ENCODE data around the gene JAML.
A peak's percentile ranks its signal among the peaks of the same experiment; 100 is the strongest.

JAML gene, protein sequence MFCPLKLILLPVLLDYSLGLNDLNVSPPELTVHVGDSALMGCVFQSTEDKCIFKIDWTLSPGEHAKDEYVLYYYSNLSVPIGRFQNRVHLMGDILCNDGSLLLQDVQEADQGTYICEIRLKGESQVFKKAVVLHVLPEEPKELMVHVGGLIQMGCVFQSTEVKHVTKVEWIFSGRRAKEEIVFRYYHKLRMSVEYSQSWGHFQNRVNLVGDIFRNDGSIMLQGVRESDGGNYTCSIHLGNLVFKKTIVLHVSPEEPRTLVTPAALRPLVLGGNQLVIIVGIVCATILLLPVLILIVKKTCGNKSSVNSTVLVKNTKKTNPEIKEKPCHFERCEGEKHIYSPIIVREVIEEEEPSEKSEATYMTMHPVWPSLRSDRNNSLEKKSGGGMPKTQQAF

DNA sequence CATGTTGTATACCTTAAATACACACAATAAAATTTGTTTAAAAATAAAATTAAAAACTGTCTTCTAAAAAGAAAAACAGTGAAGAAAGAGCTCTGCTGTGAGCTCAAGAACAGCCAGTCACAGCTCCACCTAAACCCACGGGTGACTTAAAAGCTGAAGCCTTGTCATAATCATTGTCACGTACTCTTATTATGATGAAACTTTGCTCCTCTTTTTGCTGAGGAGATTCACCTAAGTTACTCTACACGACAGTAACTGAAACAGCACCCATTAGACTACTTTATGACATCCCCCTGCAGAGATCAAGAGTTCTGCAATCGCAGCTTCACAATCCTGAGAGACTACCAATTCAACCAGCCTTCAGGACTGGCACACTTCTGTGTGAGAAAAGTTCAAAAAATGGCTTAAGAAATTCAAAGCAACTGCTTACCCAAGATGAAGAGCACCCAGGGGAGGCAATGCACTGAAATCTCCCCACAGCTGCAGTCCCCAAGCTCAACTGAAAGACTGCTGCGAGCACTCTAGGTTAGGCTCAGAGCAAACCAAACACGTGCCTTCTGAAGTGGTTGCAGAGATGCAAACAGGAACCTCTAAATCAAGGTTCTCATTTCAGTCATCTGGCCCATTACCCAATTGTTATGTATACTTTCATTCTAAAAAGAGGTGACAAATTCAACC is at the start of gene JAML:
Gene JAML, minus strand, starts transcription at position 501 of the 678 bp plus-strand sequence. CDS start 10,145 bp downstream, outside the sequence.
- no peak for DNase-seq

DNA sequence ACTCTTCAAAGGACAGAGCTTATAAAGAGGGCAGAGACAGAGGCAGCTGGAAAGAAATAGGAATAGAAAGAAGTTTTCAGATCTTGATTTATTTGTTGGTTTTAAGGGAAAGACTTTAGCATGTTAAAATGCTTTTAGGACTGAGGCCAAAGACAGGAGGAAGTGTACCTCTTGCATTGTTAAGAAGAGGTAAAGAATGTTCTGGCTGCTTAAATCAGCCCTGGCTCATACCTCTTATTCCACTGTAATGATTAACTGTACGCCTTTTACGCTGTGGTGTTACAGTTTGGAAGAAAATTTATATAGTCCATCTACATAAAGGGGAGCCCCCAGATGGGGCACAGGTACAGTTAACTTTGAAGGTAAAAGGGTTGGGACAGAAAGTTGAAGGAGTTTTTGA is 49.4 kb upstream of the JAML start:
- DNase-seq, result no peak

DNA sequence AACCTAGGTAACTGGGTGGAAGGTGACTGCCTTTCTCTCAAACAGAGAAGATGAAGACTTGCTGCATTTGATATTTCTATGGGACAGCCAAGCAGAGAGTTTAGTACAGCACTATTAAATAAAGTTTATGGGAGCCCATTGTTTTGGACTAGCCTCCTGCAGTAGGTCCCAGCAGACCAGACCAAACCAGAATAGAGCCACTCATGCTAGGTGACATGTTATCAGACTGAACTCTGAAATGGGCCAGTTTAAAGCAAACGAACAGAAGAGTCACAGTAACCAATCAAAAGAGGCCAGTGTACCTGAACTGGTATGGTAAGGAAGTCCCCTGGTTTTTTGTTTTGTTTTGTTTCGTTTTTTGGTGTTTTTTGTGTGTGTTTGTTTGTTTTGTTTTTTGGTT is 47.2 kb upstream of the JAML start:
- DNase-seq, result no peak

DNA sequence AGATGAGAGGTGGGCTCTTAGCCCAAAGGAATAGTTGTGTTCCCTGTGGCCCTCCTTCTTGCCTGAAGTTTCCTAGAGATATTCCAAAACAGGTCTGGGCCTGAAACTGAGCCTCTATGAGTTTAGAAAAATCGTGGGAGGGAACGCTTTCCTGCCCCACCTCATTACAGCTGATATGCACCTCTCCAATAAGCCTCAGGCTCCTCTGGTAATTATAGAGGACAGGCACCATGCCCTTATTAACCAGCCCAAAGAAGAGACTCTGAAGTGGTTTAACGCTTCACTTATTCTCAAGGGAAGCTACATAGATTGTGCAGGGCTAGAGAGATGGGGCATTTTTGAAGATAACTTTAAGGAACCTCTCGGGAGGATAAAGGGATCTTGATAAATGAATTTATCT is 42.7 kb upstream of the JAML start:
- DNase-seq, result no peak

DNA sequence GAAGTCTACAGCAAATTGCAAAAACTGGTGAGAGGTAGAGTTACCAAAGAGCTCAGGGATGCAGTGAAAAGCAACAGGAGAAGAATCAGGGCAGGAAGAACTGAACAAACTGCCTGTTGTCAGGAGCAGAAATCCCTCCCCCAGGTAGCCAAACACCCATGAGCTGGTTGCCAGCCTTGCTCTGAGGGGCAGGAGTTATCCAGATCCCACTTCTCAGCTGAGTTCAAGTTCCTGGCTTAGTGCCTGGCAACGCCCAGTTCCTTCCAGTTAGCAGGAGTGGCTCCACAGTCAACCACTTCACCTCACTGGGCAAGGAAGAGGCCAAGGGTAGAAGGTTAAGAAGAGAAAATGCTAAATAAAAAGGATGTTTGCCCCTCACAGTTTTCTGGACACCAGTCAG is 41.1 kb upstream of the JAML start:
- no peak for DNase-seq

DNA sequence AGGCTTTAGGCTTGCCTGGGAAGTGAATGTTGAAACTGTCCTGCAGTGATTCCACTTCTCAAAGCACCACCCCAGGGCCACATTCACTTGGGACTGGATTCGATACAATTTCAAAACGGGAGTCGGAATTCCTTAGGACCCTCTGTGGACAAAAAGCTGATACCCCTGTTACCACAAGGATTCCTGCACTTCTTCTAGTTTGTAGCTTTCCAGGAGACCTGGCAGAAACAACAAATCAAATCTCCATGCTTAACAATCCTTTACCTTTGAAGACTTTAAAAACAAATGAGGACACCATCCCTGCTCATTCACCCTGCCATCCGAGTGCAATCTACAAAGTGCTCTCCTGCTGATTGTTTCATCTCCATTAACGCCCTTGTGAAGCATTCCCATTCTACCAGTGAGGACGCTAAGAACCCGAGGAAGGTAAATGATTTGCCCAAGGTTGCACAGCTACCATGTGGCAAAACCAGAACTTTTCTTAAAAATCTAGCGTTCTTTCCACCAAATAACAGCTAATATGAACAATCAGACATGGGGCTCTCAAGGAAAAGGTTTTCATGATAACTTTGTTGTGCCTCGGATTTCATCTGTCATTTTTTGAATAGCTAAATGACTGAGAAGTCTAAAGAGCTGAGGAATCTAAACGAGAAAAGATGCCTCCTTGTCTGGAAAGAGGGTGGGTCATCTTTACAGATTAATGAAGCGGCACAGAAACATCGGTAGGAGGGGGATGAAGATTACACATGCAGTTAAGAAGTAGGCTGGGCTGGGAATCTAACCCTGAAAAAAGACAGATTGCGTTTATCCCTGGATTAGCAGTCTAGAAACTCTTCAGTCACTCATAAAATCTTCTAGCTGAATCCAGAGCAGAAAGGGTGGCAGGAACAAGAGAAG is 40.0 kb upstream of the JAML start:
- no peak for DNase-seq

DNA sequence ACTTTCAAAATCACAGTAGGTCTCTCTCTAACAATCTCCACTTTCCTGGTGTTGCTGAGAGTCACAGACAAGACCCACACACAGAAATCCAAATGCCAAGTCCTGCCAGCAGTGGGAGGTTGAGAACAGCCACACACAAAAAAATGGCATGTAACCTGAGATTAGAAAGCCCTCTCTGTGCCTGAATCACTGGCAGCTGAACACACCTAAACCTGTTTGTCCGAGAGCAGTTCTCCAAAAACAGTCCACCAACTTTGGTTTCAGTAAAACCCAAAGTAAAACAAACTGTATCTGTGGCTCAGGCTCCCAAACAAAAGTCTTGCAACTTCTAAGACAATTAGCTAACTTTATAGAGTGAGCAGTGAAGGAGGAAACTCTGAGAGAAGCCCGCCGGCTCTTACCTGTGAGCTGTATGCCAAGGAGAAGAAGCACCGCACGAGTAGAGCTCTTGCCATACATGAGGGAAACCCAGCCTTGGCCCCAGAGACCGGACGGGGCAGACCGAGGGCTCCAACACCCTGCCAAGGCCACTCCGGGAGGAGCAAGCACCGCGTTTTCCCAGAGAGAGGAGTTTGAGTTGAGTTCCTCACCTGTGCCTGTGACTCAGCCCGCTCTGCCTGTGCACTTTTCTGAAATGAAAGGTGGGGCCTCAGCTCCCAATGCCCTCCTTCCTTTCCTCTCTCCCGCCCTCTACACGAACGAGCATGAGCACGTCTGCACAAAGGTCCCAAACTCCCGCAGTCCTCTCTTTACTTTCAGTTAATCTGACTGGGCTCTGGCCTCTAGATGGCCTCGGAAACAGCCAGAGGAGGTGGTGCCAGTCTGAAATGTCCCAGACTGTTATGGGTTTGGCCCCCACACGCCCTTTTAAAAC is 39.1 kb upstream of the JAML start, which contains the start of gene MPZL2:
Gene MPZL2, minus strand, starts transcription at position 603 of the 874 bp plus-strand sequence. Its CDS starts 144 bp downstream, at position 459.
- DNase-seq, result no peak

DNA sequence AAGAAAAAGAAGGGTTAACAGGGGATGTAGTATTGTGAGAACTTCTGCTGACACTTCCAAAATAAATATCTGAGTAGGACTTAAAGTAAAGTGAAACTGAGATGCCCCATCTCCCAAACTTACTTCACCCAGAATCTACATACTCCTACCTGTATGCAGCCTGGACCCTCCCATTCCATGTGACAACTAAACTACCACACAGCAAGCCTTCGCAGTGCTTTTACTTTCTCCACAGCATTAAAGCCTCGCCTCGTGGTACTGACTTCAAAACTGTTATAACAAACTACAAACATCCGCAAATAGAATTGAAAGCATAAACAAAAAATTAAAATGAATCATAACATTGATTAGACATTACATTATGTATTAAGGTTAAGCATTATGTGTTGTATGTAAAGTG is 38.3 kb upstream of the JAML start:
- no peak for DNase-seq

DNA sequence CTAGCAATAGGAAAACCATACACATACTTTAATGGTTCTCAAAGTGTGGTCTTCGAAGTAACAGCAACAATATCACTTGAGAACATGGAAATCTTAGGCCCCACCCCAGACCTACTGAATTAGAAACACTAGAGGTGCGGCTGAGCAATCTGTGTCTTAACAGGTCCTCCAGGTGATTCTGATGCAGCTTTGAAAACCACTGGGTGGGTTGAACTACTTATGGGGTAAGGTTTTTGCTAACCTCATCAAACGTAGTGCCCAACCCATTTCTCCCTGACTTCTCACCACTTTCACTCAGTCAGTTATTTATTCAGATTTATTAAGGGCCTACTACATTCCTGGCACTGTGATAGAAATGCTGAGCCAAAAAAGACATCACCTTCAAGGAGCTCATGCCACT is 35.5 kb upstream of the JAML start:
- DNase-seq, result no peak

DNA sequence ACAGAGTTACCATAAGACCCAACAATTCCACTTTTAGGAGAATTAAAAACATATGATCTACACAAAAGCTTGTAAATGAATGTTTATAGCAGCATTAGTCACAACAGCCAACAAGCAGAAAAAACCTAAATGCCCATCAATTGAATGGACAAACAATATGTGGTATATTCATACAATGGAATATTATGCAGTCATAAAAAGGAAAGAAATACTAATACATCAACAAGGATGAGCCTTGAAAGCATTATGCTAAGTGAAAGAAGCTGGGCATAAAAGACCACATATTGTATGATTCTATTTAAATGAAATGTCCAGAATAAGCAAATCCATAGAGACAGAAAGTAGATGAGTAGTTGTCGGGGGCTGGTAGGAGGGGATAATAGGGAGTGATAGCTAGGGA is 34.3 kb upstream of the JAML start:
- no peak for DNase-seq

DNA sequence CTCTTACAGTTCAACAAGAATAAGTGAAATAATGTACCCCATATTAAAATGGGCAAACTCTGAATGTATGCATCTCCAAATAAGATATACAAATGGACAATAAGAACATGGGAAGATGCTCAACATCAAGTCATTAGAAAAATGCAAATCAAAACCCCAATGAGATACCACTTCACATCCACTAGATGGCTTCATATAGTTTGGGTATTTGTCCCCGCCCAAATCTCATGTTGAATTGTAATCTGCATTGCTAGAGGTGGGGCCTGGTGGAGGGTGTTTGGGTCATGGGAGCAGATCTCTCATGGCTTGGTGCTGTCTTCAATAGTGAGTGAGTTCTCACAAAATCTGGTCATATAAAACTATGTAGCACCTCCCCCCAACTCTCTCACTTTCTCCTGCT is 33.6 kb upstream of the JAML start:
- DNase-seq, result no peak

DNA sequence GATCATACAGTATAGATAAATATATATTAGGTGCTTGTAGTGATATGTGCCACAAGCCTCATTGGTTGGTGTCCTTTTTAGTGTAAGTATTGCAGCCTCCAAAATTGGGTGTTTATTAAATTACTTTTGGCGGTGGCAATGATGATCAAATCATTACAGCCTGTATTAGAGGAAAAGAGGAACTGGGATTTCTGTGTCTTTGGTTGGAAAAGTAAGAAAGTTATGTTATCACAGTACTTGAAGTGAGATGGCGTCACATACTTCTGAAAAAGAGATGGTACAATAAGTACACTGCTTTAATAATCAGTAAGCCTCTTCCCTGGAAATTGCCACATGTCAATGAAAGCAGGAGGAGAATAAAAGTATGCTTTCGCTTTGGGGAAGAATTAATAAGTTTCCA is 27.9 kb upstream of the JAML start:
- no peak for DNase-seq

DNA sequence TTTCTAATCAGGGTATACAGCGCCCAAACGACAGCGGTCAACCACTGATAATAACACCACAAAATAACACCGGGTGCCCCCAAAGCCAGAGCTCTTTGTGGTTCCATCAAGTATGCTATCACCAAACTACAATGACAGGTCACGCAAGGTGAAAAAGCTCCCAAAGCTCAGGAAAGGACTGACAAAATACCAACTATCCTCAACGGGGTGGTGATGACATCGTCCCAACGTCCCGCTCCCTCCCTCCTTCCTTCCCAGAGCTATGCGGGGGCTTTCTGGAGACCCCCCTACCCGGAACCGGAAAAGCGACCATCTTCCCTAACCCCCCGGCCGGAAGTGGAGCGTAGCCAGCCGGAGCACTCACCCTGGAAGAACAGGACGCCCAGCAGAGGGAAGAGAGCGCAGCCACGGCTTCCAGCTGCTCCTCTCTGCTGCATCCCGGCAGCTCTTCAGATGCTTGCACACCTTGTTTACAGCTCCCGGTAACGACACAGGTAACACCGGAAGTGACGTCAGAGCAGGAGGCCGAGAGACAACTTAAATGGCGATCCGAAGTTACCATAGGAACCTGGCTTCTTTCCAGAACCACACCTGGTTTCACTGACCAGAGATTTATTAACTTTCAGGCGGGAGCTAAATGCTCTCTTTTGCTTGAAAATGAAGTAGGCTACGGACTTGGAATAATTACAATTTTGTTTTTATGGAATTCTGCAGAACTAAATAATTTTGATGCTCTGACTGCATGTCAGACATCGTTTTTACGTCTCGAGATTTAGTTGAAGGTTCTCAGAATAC is 27.2 kb upstream of the JAML start, which contains the start of gene MPZL3:
Gene MPZL3, minus strand, starts transcription at position 508 of the 795 bp plus-strand sequence. Its CDS starts 71 bp downstream, at position 437.
- peak; percentile 85 for DNase-seq

DNA sequence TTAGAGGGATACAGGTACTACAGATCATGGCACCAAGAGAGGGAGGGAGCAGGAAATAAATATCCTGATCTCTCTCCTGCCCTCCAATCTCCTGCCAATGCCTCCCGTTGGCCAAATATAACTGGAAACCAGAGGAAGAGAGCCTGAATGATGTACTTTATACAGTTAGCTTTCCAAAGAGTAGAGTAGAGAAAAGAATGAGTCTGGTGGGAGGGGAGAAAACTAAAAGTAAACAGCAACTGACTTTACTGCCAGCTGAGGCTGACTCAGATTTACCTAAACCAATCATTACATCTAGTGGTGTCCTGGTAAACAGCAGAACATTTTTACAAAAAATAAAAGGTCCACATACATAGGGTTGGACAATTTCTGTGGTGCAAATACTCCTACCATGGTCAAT is 22.2 kb upstream of the JAML start:
- DNase-seq, result no peak

DNA sequence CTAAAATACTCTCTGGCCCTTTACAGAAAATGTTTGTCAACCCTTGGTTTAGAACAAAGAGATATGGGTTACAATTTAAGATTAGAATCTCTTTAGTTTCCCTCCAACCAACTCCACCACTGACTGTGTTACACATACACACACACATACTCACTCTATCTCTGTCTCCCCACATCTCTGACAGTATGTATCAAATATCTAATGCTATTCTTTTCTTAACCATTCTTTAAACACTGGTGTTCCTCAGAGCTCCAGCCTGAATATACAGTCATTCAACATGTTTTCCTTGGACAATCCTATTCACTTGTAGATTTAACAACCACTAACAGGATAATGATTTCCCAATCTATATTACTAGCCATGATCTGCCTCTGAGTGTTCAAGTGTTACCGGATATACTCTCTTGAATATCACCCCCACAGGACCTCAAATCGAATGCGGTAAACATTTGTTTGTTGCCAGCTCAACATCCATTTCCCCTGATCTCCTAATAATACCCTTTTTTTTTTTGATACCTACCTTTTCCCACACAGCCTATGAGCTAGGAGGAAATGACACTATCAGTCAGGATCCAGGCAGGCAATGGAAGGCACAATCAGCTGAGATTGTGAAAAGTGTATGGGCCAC is 21.2 kb upstream of the JAML start:
- no peak for DNase-seq

DNA sequence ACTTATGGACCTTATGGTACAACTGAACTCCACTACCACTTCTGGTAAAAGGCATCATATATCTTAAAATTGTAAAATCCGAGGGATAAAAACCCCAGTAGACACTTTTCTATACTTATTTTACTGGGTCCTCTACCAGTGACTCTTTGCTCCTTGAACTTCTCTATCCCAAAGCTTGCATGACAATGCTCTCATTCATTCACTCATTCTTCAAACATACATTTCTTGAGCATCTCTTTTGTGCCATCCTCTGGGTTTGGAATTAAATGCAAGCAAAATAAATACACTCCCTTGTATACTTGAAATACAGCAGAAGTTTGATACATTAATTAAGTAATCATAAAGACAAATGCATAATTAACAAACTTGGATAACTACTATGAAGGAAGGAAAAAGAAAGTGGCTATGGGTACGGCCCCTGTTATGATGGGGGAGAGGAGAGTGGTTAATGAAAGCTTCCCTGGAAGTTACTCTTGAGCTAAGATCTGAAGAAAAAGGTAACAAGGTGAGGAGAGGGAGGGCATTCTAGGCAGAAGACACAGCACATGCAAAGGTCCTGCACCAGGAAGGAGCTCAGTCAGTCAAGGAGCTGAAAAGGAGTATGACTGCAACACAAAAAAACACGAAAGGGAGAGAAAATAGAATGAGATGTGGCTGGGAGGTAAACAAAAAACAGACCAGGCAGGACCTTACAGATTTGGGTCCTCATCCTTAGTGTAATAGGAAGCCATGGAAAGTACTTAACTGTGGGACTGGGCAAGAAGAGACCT is 19.4 kb upstream of the JAML start:
- no peak for DNase-seq

DNA sequence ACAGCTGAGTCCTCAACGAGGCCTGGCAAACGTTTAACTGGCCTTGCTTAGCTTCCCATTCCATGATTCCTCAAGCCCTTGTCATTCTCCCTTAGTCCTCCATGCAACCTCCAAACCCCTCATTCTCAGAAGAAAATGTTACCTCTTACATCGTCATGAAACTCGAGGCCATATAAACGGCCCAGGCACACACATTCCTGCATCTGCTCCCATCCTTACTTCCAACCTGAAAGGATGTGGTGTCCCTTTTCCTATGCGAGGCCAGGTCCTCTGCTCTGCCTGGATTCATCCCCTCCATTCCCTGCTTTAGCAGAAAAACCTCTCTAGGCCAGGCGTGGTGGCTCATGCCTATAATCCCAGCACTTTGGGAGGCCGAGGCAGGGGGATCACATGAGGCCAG is 18.4 kb upstream of the JAML start:
- no peak for DNase-seq

DNA sequence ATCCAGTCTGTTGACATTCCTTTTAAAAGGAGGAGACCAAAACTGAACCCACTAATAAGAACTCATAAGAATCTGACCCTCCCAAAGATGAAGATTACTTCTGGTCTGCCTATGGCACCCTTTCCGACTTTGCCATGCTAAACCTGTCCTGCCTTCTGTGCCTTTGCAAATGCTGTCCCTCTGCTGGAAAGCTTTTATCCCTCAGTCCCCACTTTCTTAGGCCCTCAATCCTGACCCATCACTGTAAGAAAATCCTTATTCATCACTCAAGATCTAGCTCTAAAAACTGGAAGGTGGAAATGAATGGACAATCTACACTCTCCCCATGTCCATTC is 16.9 kb upstream of the JAML start:
- DNase-seq, result no peak

DNA sequence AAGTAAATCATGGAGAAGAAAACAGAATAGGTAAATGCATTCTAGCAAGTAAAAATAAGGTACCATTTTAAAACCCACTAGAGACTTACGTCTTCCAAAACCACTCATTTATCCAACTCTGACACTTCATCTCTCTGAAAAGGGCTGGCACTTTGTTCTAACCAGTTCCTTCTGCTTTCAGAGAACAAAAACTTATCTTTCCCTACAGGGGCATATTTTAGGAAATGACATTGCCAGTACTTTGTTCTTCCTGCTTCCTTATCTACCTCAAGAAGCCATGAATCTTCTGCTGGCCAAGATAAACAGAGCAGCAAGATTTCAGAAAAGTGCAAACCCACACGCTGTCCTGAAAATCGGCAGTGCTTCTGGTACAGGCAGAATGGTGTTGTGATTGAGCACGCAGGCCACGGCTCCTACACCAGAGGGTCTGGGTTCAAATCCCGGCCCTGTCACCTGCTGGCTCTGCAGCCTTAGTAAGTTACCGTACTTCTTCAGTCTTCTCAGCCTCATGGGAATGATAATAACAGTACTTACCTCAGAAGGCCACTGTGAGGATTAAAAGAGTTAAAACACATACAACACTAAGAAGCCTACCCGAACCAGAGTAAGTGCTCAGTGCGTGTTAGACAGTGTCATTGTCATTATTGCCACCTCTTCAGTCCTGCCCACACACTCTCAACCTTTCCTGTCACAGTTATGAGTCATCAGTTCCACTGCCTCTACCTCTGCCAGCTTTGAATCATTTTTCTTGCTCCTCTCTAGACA is 16.4 kb upstream of the JAML start:
- peak; percentile 64 for DNase-seq

Measured in NK-92 treated with Interleukin-12 subunit alpha and Interleukin-12 subunit beta, amount 100 ng/mL, for 24 hours (cell line).